ENCODE measurements around the gene ATRN. TPM values are rescaled to one million over a fixed set of nuclear protein-coding genes. Genes with fewer than 3 reads are reported as not detected.

The ATRN gene
- total and polyA plus RNA-seq, 2 of the 8 experiments (the other 6 are each of a cell fraction or from before 2014, with no cell fraction given): 12.0 to 17.4 TPM

DNA sequence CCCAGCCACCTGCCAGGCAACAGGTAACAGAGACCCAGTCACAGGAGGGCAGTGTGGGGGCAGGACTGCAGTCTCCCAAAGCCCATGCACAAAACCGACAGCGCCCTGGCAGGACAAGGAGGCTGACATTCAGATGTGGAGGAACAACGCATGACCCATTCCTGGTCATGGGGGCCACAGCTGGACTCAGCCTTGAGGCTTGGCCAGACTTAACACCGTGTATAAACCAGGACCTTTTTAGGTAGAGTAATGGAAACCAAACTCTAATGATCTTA lies 184.2 kb downstream of the ATRN start:
- Histone ChIP-seq H2AFZ (ENCODE audit: low read length) (no peak overlapping the region), H3K4me1 (replicated peaks in 1 of 4; ENCODE audit: control insufficient read depth in 3 of 4, insufficient read depth in 4 of 4, low read length in 3 of 4) (no peaks in the 10 kb centered on the region; a peak in 1 of 7 replicates), H3K23ac (ENCODE audit: insufficient read length) (no peak overlapping the region), H3K27ac (ENCODE audit: low read depth, low read length) (no peak overlapping the region), H3K27me3 (replicated peaks in 1 of 4; ENCODE audit: control insufficient read depth in 3 of 4, extremely low read depth in 1 of 4, insufficient read depth in 3 of 4, low read length in 3 of 4) (no peaks in the 10 kb centered on the region), H2BK5ac (ENCODE audit: low read depth, low read length) (no peak overlapping the region), H4K20me1 (replicated peaks in 1 of 2; ENCODE audit: control insufficient read depth in 1 of 2, insufficient read depth in 2 of 2, low read length in 2 of 2) (no peaks in the 10 kb centered on the region), H4K8ac (ENCODE audit: extremely low read depth, insufficient read depth, low read length) (no peak overlapping the region), H2BK120ac (replicated peaks; ENCODE audit: low read depth, low read length) (no peak overlapping the region), H3K4me2 (ENCODE audit: insufficient read depth in 1 of 2, low read depth in 2 of 2, low read length in 2 of 2) (no peak overlapping the region), H2BK12ac (ENCODE audit: low read depth, low read length) (no peak overlapping the region), H3K14ac (ENCODE audit: insufficient read length) (no peak overlapping the region), H3K18ac (ENCODE audit: extremely low read depth, low read length) (no peak overlapping the region), H3K56ac (replicated peaks; ENCODE audit: insufficient read length, low read depth, low read length) (no peak overlapping the region), H2BK20ac (ENCODE audit: low read length) (no peak overlapping the region), H2BK15ac (ENCODE audit: low read length) (no peak overlapping the region), H3K79me2 (ENCODE audit: control insufficient read depth in 1 of 2, insufficient read depth in 2 of 2, low read length in 2 of 2) (no peaks in the 10 kb centered on the region), H3K9me3 (ENCODE audit: insufficient read depth in 2 of 2, low read depth in 1 of 2, low read length in 1 of 2) (no peaks in the 10 kb centered on the region), H3K4ac (replicated peaks; ENCODE audit: insufficient read length, low read depth, low read length) (no peak overlapping the region), H2AK5ac (ENCODE audit: low read depth, low read length) (no peak overlapping the region), H3K23me2 (ENCODE audit: low read depth, low read length) (no peaks in the 10 kb centered on the region), H3K79me1 (ENCODE audit: low read depth, low read length) (no peaks in the 10 kb centered on the region), H4K5ac (ENCODE audit: insufficient read length, low read depth, low read length) (no peak overlapping the region), H3K9ac (replicated peaks in 1 of 4; ENCODE audit: extremely low read depth in 1 of 4, low read depth in 3 of 4, low read length in 3 of 4) (no peak overlapping the region), H3K4me3 (ENCODE audit: extremely low read depth in 1 of 4, insufficient read depth in 2 of 4, low read depth in 3 of 4, low read length in 4 of 4) (no peak overlapping the region), H3K36me3 (ENCODE audit: control insufficient read depth in 2 of 4, insufficient read depth in 4 of 4, low read length in 3 of 4) (no peaks in the 10 kb centered on the region), H4K91ac (replicated peaks; ENCODE audit: insufficient read length, low read length) (no peak overlapping the region)
- CTCF ChIA-PET (ENCODE audit: partially characterized antibody): interaction anchor here (0.9 to 2.2 kb wide), 6 partner anchors 17 to 92 kb away, joined by 3 to 9 read pairs (median 6); no protein-coding TSS in a partner anchor
- FAIRE-seq: no peak
- POLR2A ChIA-PET (ENCODE audit: partially characterized antibody): no interaction called here
- no peak for TF ChIP-seq YY1 (IDR thresholded peaks at IDR 0.05; ENCODE audit: low read depth, low read length)
- no peak for DNase-seq (ENCODE audit: low read depth in 1 of 2, low spot score in 2 of 2)
- 85% methylated on average over 4 of the region's 4 CpGs; no CpG with 5 or more reads in 1 of the 2 experiments for WGBS, 2 experiments (ENCODE audit: extremely low coverage in 1 of 2, insufficient coverage in 1 of 2, insufficient read length in 1 of 2, insufficient replicate concordance in 2 of 2, low coverage in 1 of 2, low lambda C conversion rate in 2 of 2, missing lambda C conversion rate in 1 of 2)

Data from H1 (cell line).